Endometrial microvascular endothelial cells (primary cell): ENCODE measurements around the gene PCDHB14. TPM values are rescaled to one million over a fixed set of nuclear protein-coding genes. Genes with fewer than 3 reads are reported as not detected.
"Not testable (repeated sequence)": the region's sequence is repeated elsewhere in the genome, so short reads cannot be mapped to it uniquely, and the experiment has no call there.

Source experiments
- in situ Hi-C: cut with HindIII; loops from 2 replicates; pipeline ENCODE4 v1.10.0; 2017; ENCODE audit warnings: low sequenced_read_pairs, low pct_unique_long_range_greater_than_20kb; ENCODE audit errors: inconsistent ontology term
- total RNA-seq: library from RNA; depleted of rRNA; stranded (reverse); fragments of >200 nt; gene quantifications from one replicate; pipeline ENCODE4 v1.2.3, GENCODE V29; 2015; ENCODE audit errors: inconsistent ontology term

PCDHB14 gene
- total RNA-seq, 1 donor from 2014 or later: 0.37 TPM

DNA sequence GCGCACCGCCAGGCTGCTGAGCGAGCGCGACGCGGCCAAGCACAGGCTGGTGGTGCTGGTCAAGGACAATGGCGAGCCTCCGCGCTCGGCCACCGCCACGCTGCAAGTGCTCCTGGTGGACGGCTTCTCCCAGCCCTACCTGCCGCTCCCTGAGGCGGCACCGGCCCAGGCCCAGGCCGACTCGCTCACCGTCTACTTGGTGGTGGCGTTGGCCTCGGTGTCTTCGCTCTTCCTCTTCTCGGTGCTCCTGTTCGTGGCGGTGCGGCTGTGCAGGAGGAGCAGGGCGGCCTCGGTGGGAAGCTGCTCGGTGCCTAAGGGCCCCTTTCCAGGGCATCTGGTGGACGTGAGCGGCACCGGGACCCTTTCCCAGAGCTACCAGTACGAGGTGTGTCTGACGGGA lies 21.5 kb upstream of the PCDHB14 start:
- in situ Hi-C loops: not testable (repeated sequence)

DNA sequence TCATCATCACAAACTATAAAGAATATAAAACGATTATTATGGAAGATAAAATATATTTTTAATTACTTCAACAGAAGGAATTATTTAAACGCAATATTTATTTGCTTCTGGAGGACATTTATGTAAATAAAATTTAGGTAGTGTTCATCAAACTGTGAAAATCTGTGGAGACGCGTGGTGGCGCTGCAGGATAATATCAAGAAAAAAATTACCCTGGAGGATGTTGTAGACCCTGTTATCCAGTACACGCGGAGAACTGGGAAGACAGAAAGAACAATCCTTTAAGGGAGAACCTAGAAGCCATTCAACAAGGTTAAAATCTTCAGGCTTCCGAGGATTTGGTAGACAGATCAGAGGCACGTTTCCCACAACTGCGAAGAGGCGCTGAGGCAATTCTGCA lies 14.7 kb upstream of the PCDHB14 start, which contains the start of gene PCDHB12:
TSS of gene PCDHB12 (plus strand) at position 242 of the 400 bp plus-strand sequence. CDS start 189 bp downstream, outside the sequence.
- in situ Hi-C loops: no loop called here

DNA sequence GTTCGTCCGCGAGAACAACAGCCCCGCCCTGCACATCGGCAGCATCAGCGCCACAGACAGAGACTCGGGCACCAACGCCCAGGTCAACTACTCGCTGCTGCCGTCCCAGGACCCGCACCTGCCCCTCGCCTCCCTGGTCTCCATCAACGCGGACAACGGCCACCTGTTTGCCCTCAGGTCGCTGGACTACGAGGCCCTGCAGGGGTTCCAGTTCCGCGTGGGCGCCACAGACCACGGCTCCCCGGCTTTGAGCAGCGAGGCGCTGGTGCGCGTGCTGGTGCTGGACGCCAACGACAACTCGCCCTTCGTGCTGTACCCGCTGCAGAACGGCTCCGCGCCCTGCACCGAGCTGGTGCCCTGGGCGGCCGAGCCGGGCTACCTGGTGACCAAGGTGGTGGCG lies 12.9 kb upstream of the PCDHB14 start:
- in situ Hi-C loops: not testable (repeated sequence)

DNA sequence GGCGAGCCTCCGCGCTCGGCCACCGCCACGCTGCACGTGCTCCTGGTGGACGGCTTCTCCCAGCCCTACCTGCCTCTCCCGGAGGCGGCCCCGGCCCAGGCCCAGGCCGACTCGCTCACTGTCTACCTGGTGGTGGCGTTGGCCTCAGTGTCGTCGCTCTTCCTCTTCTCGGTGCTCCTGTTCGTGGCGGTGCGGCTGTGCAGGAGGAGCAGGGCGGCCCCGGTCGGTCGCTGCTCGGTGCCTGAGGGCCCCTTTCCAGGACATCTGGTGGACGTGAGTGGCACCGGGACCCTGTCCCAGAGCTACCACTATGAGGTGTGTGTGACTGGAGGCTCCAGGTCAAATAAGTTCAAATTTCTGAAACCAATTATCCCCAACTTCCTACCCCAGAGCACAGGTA lies 12.3 kb upstream of the PCDHB14 start:
- in situ Hi-C loops: not testable (repeated sequence)

DNA sequence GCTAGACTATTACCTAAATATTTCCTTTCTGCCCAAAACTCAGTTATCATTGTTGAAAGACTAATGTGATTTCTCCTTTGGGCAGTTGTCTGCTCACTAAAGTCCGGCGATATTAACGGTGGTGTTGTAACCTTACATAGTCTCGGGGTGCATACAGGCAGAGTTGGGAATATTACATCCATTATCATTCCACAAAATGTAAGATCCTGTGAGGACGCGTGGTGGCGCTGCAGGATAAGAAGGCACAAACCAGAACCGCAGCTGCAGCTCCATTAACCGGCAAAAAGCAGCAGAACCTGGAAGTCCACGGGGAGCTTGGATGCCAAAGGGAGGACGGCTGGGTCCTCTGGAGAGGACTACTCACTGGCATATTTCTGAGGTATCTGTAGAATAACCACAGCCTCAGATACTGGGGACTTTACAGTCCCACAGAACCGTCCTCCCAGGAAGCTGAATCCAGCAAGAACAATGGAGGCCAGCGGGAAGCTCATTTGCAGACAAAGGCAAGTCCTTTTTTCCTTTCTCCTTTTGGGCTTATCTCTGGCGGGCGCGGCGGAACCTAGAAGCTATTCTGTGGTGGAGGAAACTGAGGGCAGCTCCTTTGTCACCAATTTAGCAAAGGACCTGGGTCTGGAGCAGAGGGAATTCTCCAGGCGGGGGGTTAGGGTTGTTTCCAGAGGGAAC lies 9.3 kb upstream of the PCDHB14 start, which contains the start of gene PCDHB13:
TSS of gene PCDHB13 (plus strand) at position 264 of the 684 bp plus-strand sequence. CDS start at position 469, 205 bp downstream.
- in situ Hi-C loops: not testable (repeated sequence)

DNA sequence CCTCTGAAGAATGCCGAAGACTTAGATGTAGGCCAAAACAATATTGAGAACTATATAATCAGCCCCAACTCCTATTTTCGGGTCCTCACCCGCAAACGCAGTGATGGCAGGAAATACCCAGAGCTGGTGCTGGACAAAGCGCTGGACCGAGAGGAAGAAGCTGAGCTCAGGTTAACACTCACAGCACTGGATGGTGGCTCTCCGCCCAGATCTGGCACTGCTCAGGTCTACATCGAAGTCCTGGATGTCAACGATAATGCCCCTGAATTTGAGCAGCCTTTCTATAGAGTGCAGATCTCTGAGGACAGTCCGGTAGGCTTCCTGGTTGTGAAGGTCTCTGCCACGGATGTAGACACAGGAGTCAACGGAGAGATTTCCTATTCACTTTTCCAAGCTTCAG lies 8.6 kb upstream of the PCDHB14 start:
- in situ Hi-C loops: not testable (repeated sequence)

DNA sequence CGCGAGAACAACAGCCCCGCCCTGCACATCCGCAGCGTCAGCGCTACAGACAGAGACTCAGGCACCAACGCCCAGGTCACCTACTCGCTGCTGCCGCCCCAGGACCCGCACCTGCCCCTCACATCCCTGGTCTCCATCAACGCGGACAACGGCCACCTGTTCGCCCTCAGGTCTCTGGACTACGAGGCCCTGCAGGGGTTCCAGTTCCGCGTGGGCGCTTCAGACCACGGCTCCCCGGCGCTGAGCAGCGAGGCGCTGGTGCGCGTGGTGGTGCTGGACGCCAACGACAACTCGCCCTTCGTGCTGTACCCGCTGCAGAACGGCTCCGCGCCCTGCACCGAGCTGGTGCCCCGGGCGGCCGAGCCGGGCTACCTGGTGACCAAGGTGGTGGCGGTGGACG lies 7.6 kb upstream of the PCDHB14 start:
- in situ Hi-C loops: not testable (repeated sequence)

DNA sequence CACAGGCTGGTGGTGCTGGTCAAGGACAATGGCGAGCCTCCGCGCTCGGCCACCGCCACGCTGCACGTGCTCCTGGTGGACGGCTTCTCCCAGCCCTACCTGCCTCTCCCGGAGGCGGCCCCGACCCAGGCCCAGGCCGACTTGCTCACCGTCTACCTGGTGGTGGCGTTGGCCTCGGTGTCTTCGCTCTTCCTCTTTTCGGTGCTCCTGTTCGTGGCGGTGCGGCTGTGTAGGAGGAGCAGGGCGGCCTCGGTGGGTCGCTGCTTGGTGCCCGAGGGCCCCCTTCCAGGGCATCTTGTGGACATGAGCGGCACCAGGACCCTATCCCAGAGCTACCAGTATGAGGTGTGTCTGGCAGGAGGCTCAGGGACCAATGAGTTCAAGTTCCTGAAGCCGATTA lies 7.1 kb upstream of the PCDHB14 start:
- in situ Hi-C loops: not testable (repeated sequence)

DNA sequence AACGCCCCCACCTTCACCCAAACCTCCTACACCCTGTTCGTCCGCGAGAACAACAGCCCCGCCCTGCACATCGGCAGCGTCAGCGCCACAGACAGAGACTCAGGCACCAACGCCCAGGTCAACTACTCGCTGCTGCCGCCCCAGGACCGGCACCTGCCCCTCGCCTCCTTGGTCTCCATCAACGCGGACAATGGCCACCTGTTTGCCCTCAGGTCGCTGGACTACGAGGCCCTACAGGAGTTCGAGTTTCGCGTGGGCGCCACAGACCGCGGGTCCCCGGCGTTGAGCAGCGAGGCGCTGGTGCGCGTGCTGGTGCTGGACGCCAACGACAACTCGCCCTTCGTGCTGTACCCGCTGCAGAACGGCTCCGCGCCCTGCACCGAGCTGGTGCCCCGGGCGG lies 1.7 kb downstream of the PCDHB14 start:
- in situ Hi-C loops: not testable (repeated sequence)

DNA sequence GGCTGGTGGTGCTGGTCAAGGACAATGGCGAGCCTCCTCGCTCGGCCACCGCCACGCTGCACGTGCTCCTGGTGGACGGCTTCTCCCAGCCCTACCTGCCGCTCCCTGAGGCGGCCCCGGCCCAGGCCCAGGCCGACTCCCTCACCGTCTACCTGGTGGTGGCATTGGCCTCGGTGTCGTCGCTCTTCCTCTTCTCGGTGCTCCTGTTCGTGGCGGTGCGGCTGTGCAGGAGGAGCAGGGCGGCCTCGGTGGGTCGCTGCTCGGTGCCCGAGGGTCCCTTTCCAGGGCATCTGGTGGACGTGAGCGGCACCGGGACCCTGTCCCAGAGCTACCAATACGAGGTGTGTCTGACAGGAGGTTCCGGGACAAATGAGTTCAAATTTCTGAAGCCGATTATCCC lies 2.3 kb downstream of the PCDHB14 start:
- in situ Hi-C loops: not testable (repeated sequence)

DNA sequence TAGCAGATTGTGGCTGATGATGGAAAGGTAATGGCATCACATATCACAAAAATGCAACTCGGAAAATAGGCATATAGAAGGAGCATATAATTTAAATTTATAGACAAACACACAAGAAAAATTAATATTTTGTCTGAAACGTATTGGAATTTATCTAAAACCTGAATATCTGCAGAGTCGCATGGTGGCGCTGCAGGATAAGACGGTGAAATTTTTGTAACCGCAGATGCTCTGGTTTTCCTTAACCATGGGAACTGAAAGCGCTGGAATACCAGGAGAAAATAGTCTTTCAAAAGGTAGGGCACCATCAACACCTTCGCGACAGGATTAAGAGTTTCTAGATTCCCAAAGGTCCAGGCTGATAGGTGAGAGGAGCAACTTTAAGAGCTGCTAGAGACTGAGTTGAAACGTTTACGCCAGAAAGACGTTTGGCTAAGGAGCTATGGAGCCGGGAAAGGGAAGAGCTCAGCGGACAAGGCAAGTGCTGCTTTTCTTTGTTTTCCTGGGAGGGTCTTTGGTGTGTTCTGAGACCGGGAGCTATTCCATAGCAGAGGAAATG lies 11.0 kb downstream of the PCDHB14 start:
- in situ Hi-C loops: no loop called here

DNA sequence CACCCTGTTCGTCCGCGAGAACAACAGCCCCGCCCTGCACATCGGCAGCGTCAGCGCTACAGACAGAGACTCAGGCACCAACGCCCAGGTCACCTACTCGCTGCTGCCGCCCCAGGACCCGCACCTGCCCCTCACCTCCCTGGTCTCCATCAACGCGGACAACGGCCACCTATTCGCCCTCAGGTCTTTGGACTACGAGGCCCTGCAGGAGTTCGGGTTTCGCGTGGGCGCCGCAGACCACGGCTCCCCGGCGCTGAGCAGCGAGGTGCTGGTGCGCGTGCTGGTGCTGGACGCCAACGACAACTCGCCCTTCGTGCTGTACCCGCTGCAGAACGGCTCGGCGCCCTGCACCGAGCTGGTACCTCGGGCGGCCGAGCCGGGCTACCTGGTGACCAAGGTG lies 12.8 kb downstream of the PCDHB14 start:
- in situ Hi-C loops: not testable (repeated sequence)

DNA sequence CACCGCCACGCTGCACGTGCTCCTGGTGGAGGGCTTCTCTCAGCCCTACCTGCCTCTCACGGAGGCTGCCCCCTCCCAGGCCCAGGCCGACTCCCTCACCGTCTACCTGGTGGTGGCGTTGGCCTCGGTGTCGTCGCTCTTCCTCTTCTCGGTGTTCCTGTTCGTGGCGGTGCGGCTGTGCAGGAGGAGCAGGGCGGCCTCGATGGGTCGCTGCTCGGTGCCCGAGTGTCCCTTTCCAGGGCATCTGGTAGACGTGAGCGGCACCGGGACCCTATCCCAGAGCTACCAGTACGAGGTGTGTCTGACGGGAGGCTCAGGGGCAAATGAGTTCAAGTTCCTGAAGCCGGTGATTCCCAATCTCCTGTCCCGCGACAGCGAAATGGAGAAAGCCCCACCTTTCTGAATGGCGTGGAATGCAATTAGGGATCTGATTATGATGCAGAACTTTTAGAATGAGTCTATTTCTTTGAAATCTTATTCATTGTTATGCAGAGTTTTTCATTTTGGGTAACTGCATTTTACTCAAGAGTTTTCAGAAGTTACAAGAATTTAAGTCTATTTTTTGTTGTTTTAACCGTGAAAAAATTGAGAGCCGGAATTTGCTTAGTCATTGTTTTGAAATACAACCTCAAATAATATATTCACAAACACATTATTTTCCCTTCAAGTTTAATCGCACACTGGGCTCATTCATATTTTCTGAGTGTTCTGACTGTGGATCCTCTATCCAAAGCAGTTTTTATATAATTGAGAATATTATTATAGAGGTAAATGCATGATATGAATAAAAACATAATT lies 13.6 kb downstream of the PCDHB14 start:
- in situ Hi-C loops: no loop called here

DNA sequence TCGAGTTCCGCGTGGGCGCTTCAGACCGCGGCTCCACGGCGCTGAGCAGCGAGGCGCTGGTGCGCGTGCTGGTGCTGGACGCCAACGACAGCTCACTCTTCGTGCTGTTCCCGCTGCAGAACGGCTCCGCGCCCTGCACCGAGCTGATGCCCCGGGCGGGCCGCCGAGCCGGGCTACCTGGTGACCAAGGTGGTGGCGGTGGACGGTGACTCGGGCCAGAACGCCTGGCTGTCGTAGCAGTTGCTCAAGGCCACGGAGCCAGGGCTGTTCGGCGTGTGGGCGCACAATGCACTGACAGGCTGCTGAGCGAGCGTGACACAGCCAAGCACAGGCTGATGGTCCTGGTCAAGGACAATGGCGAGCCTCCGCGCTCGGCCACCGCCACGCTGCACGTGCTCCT lies 18.4 kb downstream of the PCDHB14 start:
- in situ Hi-C loops: no loop called here

DNA sequence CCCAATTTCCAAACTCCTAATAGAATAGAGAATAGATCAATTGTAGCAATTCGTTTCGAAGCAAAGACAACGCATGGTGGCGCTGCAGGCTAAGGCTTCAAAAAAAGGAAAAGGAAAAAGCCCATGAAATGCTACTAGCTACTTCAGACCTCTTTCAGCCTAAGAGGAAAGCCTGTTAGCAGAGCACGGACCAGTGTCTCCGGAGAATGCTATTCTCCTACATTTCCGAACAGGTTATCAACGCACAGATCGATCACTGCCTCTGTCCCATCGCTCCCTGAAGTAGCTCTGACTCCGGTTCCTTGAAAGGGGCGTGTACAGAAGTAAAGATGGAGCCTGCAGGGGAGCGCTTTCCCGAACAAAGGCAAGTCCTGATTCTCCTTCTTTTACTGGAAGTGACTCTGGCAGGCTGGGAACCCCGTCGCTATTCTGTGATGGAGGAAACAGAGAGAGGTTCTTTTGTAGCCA lies 22.1 kb downstream of the PCDHB14 start, which contains the start of gene PCDHB15:
TSS of gene PCDHB15 (plus strand) at position 146 of the 468 bp plus-strand sequence. CDS start at position 330, 184 bp downstream.
- in situ Hi-C loops: no loop called here

DNA sequence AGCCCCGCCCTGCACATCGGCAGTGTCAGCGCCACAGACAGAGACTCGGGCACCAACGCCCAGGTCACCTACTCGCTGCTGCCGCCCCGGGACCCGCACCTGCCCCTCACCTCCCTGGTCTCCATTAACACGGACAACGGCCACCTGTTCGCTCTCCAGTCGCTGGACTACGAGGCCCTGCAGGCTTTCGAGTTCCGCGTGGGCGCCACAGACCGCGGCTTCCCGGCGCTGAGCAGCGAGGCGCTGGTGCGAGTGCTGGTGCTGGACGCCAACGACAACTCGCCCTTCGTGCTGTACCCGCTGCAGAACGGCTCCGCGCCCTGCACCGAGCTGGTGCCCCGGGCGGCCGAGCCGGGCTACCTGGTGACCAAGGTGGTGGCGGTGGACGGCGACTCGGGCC lies 23.8 kb downstream of the PCDHB14 start:
- in situ Hi-C loops: not testable (repeated sequence)

DNA sequence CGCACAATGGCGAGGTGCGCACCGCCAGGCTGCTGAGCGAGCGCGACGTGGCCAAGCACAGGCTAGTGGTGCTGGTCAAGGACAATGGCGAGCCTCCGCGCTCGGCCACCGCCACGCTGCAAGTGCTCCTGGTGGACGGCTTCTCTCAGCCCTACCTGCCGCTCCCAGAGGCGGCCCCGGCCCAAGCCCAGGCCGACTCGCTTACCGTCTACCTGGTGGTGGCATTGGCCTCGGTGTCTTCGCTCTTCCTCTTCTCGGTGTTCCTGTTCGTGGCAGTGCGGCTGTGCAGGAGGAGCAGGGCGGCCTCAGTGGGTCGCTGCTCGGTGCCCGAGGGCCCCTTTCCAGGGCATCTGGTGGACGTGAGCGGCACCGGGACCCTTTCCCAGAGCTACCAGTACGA lies 24.3 kb downstream of the PCDHB14 start:
- in situ Hi-C loops: not testable (repeated sequence)

DNA sequence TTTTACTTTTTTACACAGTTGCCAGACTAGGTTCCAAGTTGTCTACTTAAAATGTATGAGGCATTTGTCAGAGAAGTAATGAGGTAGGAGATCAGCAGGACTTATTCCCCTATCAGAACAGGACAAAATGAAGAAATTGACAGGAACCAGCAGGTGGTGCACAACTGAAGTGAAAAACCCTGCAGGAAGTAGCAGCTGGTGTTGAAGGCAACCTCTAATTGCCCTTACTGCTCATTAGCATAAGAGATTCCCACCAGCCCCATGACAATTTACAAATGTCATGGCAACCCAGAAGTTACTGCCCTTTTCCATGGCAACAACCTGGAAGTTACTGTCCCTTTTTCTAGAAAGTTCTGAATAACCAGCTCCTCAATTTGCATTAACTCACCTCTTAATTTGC lies 27.4 kb downstream of the PCDHB14 start:
- in situ Hi-C loops: no loop called here

DNA sequence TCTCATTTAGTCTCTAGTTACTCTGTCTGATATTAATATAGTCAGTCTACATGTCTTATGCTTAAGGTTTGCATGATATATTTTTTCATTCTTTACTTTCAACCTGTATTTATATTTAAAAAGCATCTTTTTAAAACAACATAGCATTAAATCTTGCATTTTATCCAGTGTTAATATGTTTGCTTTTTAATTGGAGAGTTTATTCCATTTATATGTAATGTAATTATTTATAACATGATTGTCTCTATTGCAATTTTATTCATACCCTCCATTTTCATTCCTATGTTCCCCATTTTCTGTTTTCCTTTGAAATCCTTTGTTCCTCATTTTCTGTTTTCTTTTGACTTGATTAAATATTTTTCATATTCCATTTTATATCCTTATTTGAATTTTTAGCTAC lies 35.3 kb downstream of the PCDHB14 start:
- in situ Hi-C loops: no loop called here

DNA sequence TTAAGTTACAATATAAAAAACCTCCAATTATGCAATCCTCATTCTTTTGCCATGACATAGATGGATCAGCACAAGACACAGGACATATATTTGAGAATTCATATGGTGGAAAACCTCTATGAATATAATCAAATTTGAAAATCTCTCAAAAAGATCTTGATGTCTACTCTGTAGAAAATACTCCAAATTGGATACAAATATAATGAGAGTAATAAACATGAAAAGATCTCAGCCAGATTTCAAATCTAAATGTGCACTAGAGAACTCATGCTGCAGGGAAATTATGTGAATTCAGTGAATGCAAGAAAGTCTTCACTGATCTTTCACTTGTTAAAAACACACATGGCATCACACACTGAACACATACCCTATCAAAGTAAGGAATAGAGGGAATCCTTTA lies 35.8 kb downstream of the PCDHB14 start:
- in situ Hi-C loops: no loop called here
